HAP-1 (cell line): ENCODE data around the gene NGEF.
"Not testable (repeated sequence)": the region's sequence is repeated elsewhere in the genome, so short reads cannot be mapped to it uniquely, and the experiment has no call there.

Source experiments
- DNase-seq, 2 experiments: peaks; one replicate each; pipeline ENCODE4 v3.0.0-alpha.2; 2016 to 2020; ENCODE audit warnings: low spot score in 2 of 2
- H3K27me3 ChIP-seq: fragments of 250-450 bp; sonication (Bioruptor Pico); 2 replicates; pipeline ENCODE4 v1.5.1; 2020; ENCODE audit warnings: low read depth, mild to moderate bottlenecking, moderate library complexity
- H3K36me3 ChIP-seq: fragments of 250-450 bp; sonication (Bioruptor Pico); replicated peaks from 2 replicates; pipeline ENCODE4 v1.5.1; 2020; ENCODE audit warnings: mild to moderate bottlenecking
- H3K4me1 ChIP-seq: fragments of 250-450 bp; sonication (Bioruptor Pico); 2 replicates; pipeline ENCODE4 v1.5.1; 2020; ENCODE audit warnings: mild to moderate bottlenecking
- H3K4me3 ChIP-seq: fragments of 250-450 bp; sonication (Bioruptor Pico); 2 replicates; pipeline ENCODE4 v1.5.1; 2020; ENCODE audit warnings: mild to moderate bottlenecking, moderate library complexity
- H3K9me3 ChIP-seq: fragments of 250-450 bp; sonication (Bioruptor Pico); 2 replicates; pipeline ENCODE4 v1.5.1; 2020; ENCODE audit warnings: mild to moderate bottlenecking, moderate library complexity
- in situ Hi-C: fragments of 300-500 bp; cut with MboI; formaldehyde crosslinking; loops from 3 replicates; pipeline ENCODE4 v1.14.3; 2020; ENCODE audit warnings: low sequenced_read_pairs, inconsistent platforms, mixed read lengths

The NGEF gene

GRCh38 chr2:233013027-233013461 is at the start of gene NGEF:
TSS of gene NGEF (minus strand) at chr2:233013256. CDS start at chr2:232974890, 38,366 bp downstream.
- no peaks in the 10 kb centered on the region for H3K27me3 ChIP-seq
- no peaks in the 10 kb centered on the region for H3K9me3 ChIP-seq
- no peak within 1 kb of the TSS for H3K4me3 ChIP-seq
- no peaks in the 10 kb centered on the region for H3K36me3 ChIP-seq
- no peak for DNase-seq
- in situ Hi-C loops, result no loop called here
- no peaks in the 10 kb centered on the region for H3K4me1 ChIP-seq

DNA sequence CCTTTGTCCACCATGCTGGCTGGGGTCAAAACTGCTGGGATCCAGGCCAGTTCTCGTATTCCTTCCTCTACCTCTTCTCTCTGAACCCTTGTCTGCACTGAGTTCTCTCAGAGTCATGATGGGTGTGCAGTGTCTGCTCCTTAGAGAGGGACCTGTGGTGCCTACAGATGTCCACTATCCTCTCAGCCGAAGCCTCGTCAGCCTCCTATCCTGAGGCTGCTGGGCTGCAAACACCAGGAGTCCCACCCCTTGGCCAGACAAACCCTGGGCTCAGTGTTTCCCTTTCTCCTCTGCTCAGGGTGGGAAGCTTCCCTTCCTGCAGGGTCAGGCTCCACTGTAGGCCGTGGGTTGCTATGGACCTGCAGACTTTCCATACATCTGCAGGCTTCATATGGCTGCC is 49.4 kb upstream of the NGEF start:
- no peak for DNase-seq
- in situ Hi-C loops, result no loop called here
- no peaks in the 10 kb centered on the region for H3K36me3 ChIP-seq
- H3K27me3 ChIP-seq, result no peaks in the 10 kb centered on the region
- no peak overlapping the region for H3K4me3 ChIP-seq
- no peaks in the 10 kb centered on the region for H3K9me3 ChIP-seq
- H3K4me1 ChIP-seq, result no peaks in the 10 kb centered on the region

- in situ Hi-C loops, result no loop called here
- Histone ChIP-seq H3K36me3 (no peaks in the 10 kb centered on the region), H3K27me3 (no peaks in the 10 kb centered on the region), H3K9me3 (no peaks in the 10 kb centered on the region), H3K4me3 (no peak overlapping the region), H3K4me1 (no peaks in the 10 kb centered on the region)
- DNase-seq, result no peak
These were observed 48.8 kb upstream of the NGEF start for GRCh38 chr2:233061591-233062450.

DNA sequence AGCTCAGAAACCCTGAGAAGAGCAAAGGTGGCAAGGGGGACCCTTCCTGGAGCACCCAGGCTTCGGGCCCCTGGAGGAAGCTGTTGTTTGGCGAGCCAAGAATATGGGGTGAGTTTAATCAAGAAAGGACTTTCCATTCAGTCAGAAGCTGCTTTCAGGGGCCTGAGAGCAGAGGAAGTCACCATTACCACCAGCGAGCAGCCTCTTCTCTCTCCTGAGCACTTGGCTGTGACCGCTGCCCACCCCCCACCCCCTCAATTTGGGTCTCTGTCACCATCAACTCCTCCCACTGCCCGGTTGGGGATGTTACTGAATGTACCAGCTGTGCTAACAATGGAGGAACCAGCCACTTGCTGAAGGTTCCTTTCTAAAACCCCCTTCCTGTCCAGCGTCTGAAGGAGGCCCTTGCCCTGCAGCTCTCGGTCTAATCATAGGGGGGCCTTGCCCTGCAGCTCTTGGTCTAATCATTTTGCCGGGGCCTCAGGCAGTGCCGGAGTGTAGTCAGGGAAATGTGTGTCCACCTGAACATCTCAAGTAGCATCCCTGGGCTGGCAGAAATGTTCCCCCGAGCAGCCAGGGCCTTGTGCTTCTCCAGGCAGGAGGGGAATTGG is 48.0 kb upstream of the NGEF start:
- no peaks in the 10 kb centered on the region for H3K4me1 ChIP-seq
- no peaks in the 10 kb centered on the region for H3K9me3 ChIP-seq
- DNase-seq, result no peak
- in situ Hi-C loops, result no loop called here
- no peaks in the 10 kb centered on the region for H3K36me3 ChIP-seq
- no peaks in the 10 kb centered on the region for H3K27me3 ChIP-seq
- H3K4me3 ChIP-seq, result no peak overlapping the region

- H3K4me3 ChIP-seq, result no peak overlapping the region
- in situ Hi-C loops, result no loop called here
- no peak for DNase-seq
These were observed 47.5 kb upstream of the NGEF start for GRCh38 chr2:233060501-233060979.

DNA sequence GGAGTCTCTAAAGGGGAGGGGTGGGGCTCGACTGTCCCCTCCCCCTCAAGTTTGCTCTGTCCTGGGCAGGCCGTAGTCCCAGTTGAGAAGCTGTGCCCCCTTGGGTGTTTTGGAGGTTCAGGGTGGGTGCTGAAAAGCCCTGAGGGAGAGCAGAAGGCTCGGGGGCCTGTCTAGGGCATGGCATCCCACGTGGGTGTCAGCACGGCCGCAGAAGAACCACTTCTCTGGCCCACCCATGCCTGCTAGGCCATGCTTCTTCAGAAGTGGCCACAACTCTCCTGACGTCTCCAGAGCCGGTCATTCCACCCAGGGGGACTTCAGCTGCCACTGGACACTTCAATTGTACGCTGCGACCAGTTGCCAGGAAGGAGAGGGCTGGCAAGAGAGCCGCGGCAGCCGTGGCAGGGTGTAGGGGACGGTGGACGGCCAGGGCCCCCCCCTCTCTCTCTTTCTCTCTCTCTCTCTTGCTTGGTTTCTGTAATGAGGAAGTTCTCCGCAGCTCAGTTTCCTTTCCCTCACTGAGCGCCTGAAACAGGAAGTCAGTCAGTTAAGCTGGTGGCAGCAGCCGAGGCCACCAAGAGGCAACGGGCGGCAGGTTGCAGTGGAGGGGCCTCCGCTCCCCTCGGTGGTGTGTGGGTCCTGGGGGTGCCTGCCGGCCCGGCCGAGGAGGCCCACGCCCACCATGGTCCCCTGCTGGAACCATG is 46.9 kb upstream of the NGEF start, which contains the start of gene INPP5D:
Gene INPP5D (plus strand): TSS at position 546 of the 704 bp plus-strand sequence. CDS start 137 bp downstream, at position 683.
- H3K4me1 ChIP-seq, result no peaks in the 10 kb centered on the region
- no peak for DNase-seq
- H3K4me3 ChIP-seq, result no peak within 1 kb of the TSS
- no peaks in the 10 kb centered on the region for H3K9me3 ChIP-seq
- H3K36me3 ChIP-seq, result no peaks in the 10 kb centered on the region
- in situ Hi-C loops, result no loop called here
- H3K27me3 ChIP-seq, result no peaks in the 10 kb centered on the region

More at GRCh38 chr2:233060501-233060979, 47.5 kb upstream of the NGEF start:
- H3K27me3 ChIP-seq, result no peaks in the 10 kb centered on the region
- no peaks in the 10 kb centered on the region for H3K36me3 ChIP-seq
- no peaks in the 10 kb centered on the region for H3K9me3 ChIP-seq
- no peaks in the 10 kb centered on the region for H3K4me1 ChIP-seq

DNA sequence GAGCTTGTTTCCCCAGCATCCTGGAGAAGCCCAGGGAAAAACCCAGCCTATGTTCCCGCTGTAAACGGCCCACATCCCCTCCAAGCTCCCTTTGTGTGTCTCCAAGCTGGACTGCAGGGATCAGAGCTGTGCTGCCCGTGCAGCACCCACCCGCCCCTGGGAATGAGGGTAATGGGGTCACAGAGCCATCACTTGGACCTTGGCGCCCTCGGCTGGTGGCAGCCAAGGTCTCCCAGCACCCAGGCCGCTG is 46.4 kb upstream of the NGEF start:
- Histone ChIP-seq H3K36me3 (no peaks in the 10 kb centered on the region), H3K27me3 (no peaks in the 10 kb centered on the region), H3K9me3 (no peaks in the 10 kb centered on the region), H3K4me3 (no peak overlapping the region), H3K4me1 (no peaks in the 10 kb centered on the region)
- no peak for DNase-seq
- in situ Hi-C loops, result no loop called here

GRCh38 chr2:233058717-233059546 is 45.9 kb upstream of the NGEF start:
- H3K4me3 ChIP-seq, result no peak overlapping the region

DNA sequence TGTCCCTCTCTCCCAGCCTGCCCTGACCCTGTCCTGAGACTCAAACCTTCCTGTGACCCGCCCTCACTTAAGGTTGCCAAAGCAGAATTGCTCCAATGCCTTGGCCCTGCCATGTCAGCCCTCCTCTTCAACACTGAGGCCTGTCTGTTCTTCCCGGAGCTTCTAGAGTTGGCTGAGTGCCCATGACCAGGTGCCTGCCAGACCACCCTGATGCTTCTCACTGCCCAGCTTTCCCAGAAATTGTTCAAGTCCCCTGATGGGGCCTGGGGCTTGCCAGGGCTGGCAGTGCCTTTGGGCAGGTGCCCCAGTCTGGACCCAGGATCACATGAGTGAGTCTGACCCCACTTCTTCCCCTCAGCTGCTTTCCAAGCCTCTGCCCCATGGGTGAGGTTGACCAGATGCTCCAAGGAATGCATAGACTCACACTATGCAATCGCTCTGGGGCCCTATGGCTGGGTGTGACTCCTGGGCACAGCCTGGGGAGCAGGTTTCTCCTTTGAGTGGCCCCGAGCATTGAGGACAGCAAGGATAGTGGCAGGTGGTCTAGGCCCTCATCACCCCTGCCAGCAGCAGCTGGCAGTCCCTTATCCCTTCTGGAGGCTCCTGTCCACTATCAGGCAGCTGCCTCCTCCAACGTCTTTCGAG is 44.0 kb upstream of the NGEF start:
- in situ Hi-C loops, result no loop called here
- no peaks in the 10 kb centered on the region for H3K27me3 ChIP-seq
- no peaks in the 10 kb centered on the region for H3K4me1 ChIP-seq
- H3K4me3 ChIP-seq, result no peak overlapping the region
- peak in 1 of 2 experiments; percentile 6 for DNase-seq
- no peaks in the 10 kb centered on the region for H3K9me3 ChIP-seq
- no peaks in the 10 kb centered on the region for H3K36me3 ChIP-seq

More at GRCh38 chr2:233058717-233059546, 45.9 kb upstream of the NGEF start:
- no peaks in the 10 kb centered on the region for H3K27me3 ChIP-seq
- no peaks in the 10 kb centered on the region for H3K9me3 ChIP-seq
- no peaks in the 10 kb centered on the region for H3K36me3 ChIP-seq
- no peaks in the 10 kb centered on the region for H3K4me1 ChIP-seq
- in situ Hi-C loops, result no loop called here
- DNase-seq, result no peak

DNA sequence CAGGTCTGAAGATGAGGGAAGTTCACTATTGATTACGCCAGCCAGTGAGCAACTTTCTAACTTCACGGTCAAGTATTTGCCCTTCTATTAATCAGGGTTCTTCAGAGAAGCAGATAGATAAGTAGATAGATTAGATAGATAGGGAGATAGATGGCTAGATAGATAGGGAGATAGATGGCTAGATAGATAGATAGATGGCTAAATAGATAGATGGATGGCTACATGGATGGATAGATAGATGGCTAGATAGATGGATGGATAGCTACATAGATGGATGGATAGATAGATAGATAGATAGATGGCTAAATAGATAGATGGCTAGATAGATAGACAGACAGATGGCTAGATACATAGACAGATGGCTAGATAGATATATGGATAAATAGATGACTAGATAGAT is 42.3 kb upstream of the NGEF start:
- DNase-seq, result no peak
- Histone ChIP-seq H3K4me1 (no peaks in the 10 kb centered on the region), H3K9me3 (no peaks in the 10 kb centered on the region), H3K36me3 (no peaks in the 10 kb centered on the region), H3K27me3 (no peaks in the 10 kb centered on the region), H3K4me3 (no peak overlapping the region)
- in situ Hi-C loops, result no loop called here

- peak; percentile 58 to 85 for DNase-seq
- Histone ChIP-seq H3K4me1 (no peaks in the 10 kb centered on the region), H3K36me3 (no peaks in the 10 kb centered on the region), H3K27me3 (no peaks in the 10 kb centered on the region), H3K4me3 (no peak overlapping the region), H3K9me3 (no peaks in the 10 kb centered on the region)
- in situ Hi-C loops, result no loop called here
These were observed 41.1 kb upstream of the NGEF start for GRCh38 chr2:233053928-233054784.

GRCh38 chr2:233052517-233052916 is 39.5 kb upstream of the NGEF start:
- H3K27me3 ChIP-seq, H3K36me3 ChIP-seq, in situ Hi-C loops, H3K4me3 ChIP-seq, DNase-seq, H3K4me1 ChIP-seq, H3K9me3 ChIP-seq: not testable (repeated sequence)
